K562 (cell line): ENCODE measurements around the gene MRPL28. TPM values are rescaled to one million over a fixed set of nuclear protein-coding genes. Genes with fewer than 3 reads are reported as not detected.

Source experiments
- ATAC-seq: fragments of 200-7000 bp; cut with Tn5 transposase; 3 replicates; pipeline ENCODE4 v1.9.1; 2020; ENCODE audit warnings: moderate library complexity
- BruUV-seq: library from RNA; stranded (reverse); fragments of 400-500 nt; replicated peaks from 2 replicates; lab custom pipeline; 2021; lab: Mats Ljungman, UMichigan
- CTCF ChIA-PET: fragments of 300-600 bp; formaldehyde crosslinking; extraction: SDS; loops from one replicate; lab custom pipeline; 2021; ENCODE audit warnings: low intra/inter-chr PET ratio; lab: Yijun Ruan, JAX
- POLR2A ChIA-PET: fragments of 300-600, 350-650 bp; sonication (Branson Sonifier 250); formaldehyde crosslinking; extraction: SDS; loops from one replicate; lab custom pipeline; 2021; ENCODE audit warnings: antibody characterized with exemption, inconsistent platforms; lab: Yijun Ruan, JAX
- DNase-seq, 4 experiments: peaks; one replicate each; pipeline versions ENCODE4 v3.0.0 to v3.0.0-alpha.2; 2011 to 2018; ENCODE audit warnings: low spot score in 3 of 4, mixed read lengths in 3 of 4; ENCODE audit errors: extremely low read depth in 1 of 4
- FAIRE-seq: peaks from 2 replicates; lab custom pipeline; 2011; peaks lifted over from hg19 to GRCh38; lab: Jason Lieb, UNC
- H2AFZ ChIP-seq: 2 replicates; pipeline ENCODE4 v1.6.0; 2011; ENCODE audit warnings: low read depth, low read length, control low read depth, inconsistent platforms
- H3K27ac ChIP-seq: fragments of 200-600 bp; 3 replicates; pipeline ENCODE4 v1.8.0; 2011; ENCODE audit warnings: low read depth, mild to moderate bottlenecking, control low read depth, inconsistent platforms, low read length, moderate library complexity, mixed read lengths; ENCODE audit errors: extremely low read depth
- H3K27me3 ChIP-seq, 2 experiments: fragments of 300-600 bp in 1 of 2; 2 replicates in 1 of 2; 3 replicates in 1 of 2; pipeline versions ENCODE4 v1.6.0 to v1.8.0; 2011; ENCODE audit warnings: inconsistent platforms in 2 of 2, low read length in 2 of 2, mild to moderate bottlenecking in 1 of 2, mixed read lengths in 1 of 2, moderate library complexity in 1 of 2; ENCODE audit not compliant: control insufficient read depth in 2 of 2, insufficient read depth in 2 of 2
- H3K36me3 ChIP-seq: fragments of 300-600 bp; 3 replicates; pipeline ENCODE4 v1.8.0; 2011; ENCODE audit warnings: mild to moderate bottlenecking, low read length, inconsistent platforms; ENCODE audit not compliant: control insufficient read depth, insufficient read depth
- H3K4me1 ChIP-seq, 2 experiments: fragments of 200-600 bp in 1 of 2; replicated peaks in 1 of 2; 2 replicates in 1 of 2; 3 replicates in 1 of 2; pipeline versions ENCODE4 v1.5.1 to v1.8.0; 2011; ENCODE audit warnings: inconsistent platforms in 2 of 2, low read length in 2 of 2, mild to moderate bottlenecking in 1 of 2, mixed read lengths in 1 of 2, moderate library complexity in 1 of 2; ENCODE audit not compliant: control insufficient read depth in 2 of 2, insufficient read depth in 2 of 2
- H3K4me2 ChIP-seq: 2 replicates; pipeline ENCODE4 v1.6.1; 2011; ENCODE audit warnings: low read length, control low read depth, inconsistent platforms, mixed read lengths; ENCODE audit not compliant: insufficient read depth
- H3K4me3 ChIP-seq: fragments of 200-600 bp; sonication (generic), shearing (Covaris generic); 2 replicates; pipeline ENCODE4 v1.5.1; 2016; ENCODE audit warnings: control low read depth, inconsistent platforms
- H3K79me2 ChIP-seq: fragments of 200-600 bp; 3 replicates; pipeline ENCODE4 v1.8.0; 2011; ENCODE audit warnings: low read length, inconsistent platforms; ENCODE audit not compliant: control insufficient read depth, insufficient read depth
- H3K9ac ChIP-seq, 2 experiments: 2 replicates each; pipeline versions ENCODE4 v1.6.0 to v1.6.1; 2011; ENCODE audit warnings: low read depth in 2 of 2, low read length in 2 of 2, control low read depth in 1 of 2, inconsistent platforms in 1 of 2, mild to moderate bottlenecking in 1 of 2, mixed read lengths in 1 of 2; ENCODE audit not compliant: insufficient read depth in 1 of 2
- H3K9me1 ChIP-seq: one replicate; pipeline ENCODE4 v1.6.0; 2011; ENCODE audit warnings: inconsistent platforms, mild to moderate bottlenecking, low read length, moderate library complexity; ENCODE audit not compliant: control insufficient read depth, insufficient read depth
- H3K9me3 ChIP-seq: replicated peaks from 2 replicates; pipeline ENCODE4 v1.5.1; 2011; ENCODE audit warnings: low read depth, low read length, inconsistent platforms; ENCODE audit not compliant: control insufficient read depth, insufficient read depth
- H4K20me1 ChIP-seq: replicated peaks from 2 replicates; pipeline ENCODE4 v1.6.1; 2011; ENCODE audit warnings: low read length, inconsistent platforms, mixed read lengths; ENCODE audit not compliant: control insufficient read depth, insufficient read depth
- CHCHD3 ChIP-seq: fragments of 250-450 bp; sonication (Bioruptor Pico); IDR thresholded peaks from 2 replicates; pipeline ENCODE4 v2.1.2; 2022; ENCODE audit warnings: mild to moderate bottlenecking
- GTF3C2 ChIP-seq: IDR thresholded peaks from 3 replicates; pipeline ENCODE4 v1.6.1; 2011; ENCODE audit warnings: borderline replicate concordance, mild to moderate bottlenecking, moderate library complexity; ENCODE audit not compliant: insufficient read length; ENCODE audit errors: extremely low read depth
- HNRNPL ChIP-seq: fragments of 200-400 bp; formaldehyde crosslinking; IDR thresholded peaks from 2 replicates; pipeline ENCODE4 v1.6.1; 2017; ENCODE audit warnings: low read depth, mild to moderate bottlenecking, low read length
- IRF2 ChIP-seq: sonication (generic); formaldehyde crosslinking; IDR thresholded peaks from 2 replicates; pipeline ENCODE4 v1.8.1; 2022; ENCODE audit warnings: mild to moderate bottlenecking, missing genetic modification reagents
- NBN ChIP-seq: fragments of 450-650 bp; IDR thresholded peaks from 2 replicates; pipeline ENCODE4 v1.6.1; 2016; ENCODE audit warnings: low read depth, mild to moderate bottlenecking
- POLR2AphosphoS5 ChIP-seq: IDR thresholded peaks from 2 replicates; pipeline ENCODE4 v1.6.1; 2011; ENCODE audit warnings: mild to moderate bottlenecking, low read depth, low read length, moderate library complexity; ENCODE audit not compliant: control insufficient read depth, insufficient read depth
- TEAD4 ChIP-seq, 2 experiments: sonication (generic) in 1 of 2; formaldehyde crosslinking in 1 of 2; IDR thresholded peaks; 2 replicates each; pipeline versions ENCODE4 v1.6.1 to v1.8.0; 2012 to 2022; ENCODE audit warnings: borderline replicate concordance in 1 of 2, inconsistent platforms in 1 of 2, low read length in 1 of 2, mild to moderate bottlenecking in 1 of 2, missing genetic modification reagents in 1 of 2
- YY1 ChIP-seq, 3 experiments: IDR thresholded peaks; 2 replicates each; pipeline ENCODE4 v1.6.1; 2011; ENCODE audit warnings: low read length in 2 of 3, mild to moderate bottlenecking in 2 of 3, moderate library complexity in 2 of 3, borderline replicate concordance in 1 of 3, control low read depth in 1 of 3, low read depth in 1 of 3; ENCODE audit not compliant: insufficient read depth in 3 of 3, insufficient replicate concordance in 2 of 3, control insufficient read depth in 1 of 3, insufficient read length in 1 of 3; ENCODE audit errors: extremely low read depth in 1 of 3
- ZFP36 ChIP-seq: fragments of 150-350 bp; IDR thresholded peaks from 2 replicates; pipeline ENCODE4 v1.6.1; 2018; ENCODE audit warnings: low read length, low read depth; ENCODE audit not compliant: partially characterized antibody
- ZNF778 ChIP-seq: fragments of 450-650 bp; formaldehyde crosslinking; IDR thresholded peaks from 2 replicates; pipeline ENCODE4 v1.4.0; 2020; ENCODE audit warnings: mild to moderate bottlenecking, moderate library complexity
- WGBS: fragments of 100-300 bp; shearing (Covaris generic); methylation state at CpG from one replicate; pipeline ENCODE4 v1.1.6; 2016; ENCODE audit warnings: low coverage, mixed read lengths; ENCODE audit not compliant: insufficient coverage; ENCODE audit errors: missing lambda C conversion rate; 5-methylcytosine and 5-hydroxymethylcytosine counted together
- in situ Hi-C: fragments of 300-500 bp; cut with MboI; formaldehyde crosslinking; loops from 4 replicates; pipeline ENCODE4 v1.15.0; 2018; ENCODE audit warnings: inconsistent platforms, mixed read lengths
- intact Hi-C: fragments of 100-400 bp; cut with micrococcal nuclease; formaldehyde crosslinking; loops from 2 replicates; pipeline ENCODE4 v1.14.2; 2022
- polyA plus RNA-seq, 8 experiments: library from polyadenylated mRNA; depleted of rRNA in 4 of 8; stranded (reverse) in 5 of 8; unstranded in 3 of 8; fragments of >200 nt; fragmentation: Nextera tagmentation in 2 of 8; fragmentation: Illumina TruSeq in 1 of 8; extraction: Ambion mirVana in 2 of 8; extraction: Trizol in 1 of 8; gene quantifications; 2 replicates each; pipeline versions ENCODE4 v1.2.1 to v1.2.3, GENCODE V29; 2011 to 2014; ENCODE audit warnings: inconsistent platforms in 1 of 8, missing spikeins in 1 of 8
- total RNA-seq, 7 experiments: library from RNA; depleted of rRNA in 6 of 7; stranded (reverse); fragments of >200 nt in 6 of 7; fragmentation: Illumina TruSeq in 2 of 7; extraction: Trizol in 2 of 7; gene quantifications; 2 replicates each; pipeline versions ENCODE4 v1.2.1 to v1.2.3, GENCODE V29; 2011 to 2021; ENCODE audit warnings: low replicate concordance in 1 of 7

Gene MRPL28
- total and polyA plus RNA-seq, 9 of the 15 experiments (the other 6 are each of a cell fraction or from before 2014, with no cell fraction given): 2.5 to 323 (median 175) TPM

- Histone ChIP-seq H2AFZ (no peak overlapping the region), H4K20me1 (peaks cover 49% of the 10 kb centered on the region; the same call in 1 of the 2 replicates), H3K4me2 (0 out of 2 replicates have a peak overlapping the region, but pooled peaks have one; percentile 74), H3K27ac (no peak overlapping the region), H3K4me1 (peaks cover 24 to 54% of the 10 kb centered on the region in 2 experiments), H3K9me1 (peaks cover 10% of the 10 kb centered on the region), H3K36me3 (peaks cover 24% of the 10 kb centered on the region), H3K27me3 (no peaks in the 10 kb centered on the region), H3K9ac (peak overlapping the region in 1 of 2 experiments; percentile 85; a peak in 2 of 4 replicates), H3K4me3 (no peak overlapping the region), H3K79me2 (peaks cover 86% of the 10 kb centered on the region), H3K9me3 (no peaks in the 10 kb centered on the region)
- no peak for ATAC-seq
- CTCF ChIA-PET: no interaction called here
- BruUV-seq: no TSS peak
- 81% methylated on average over 25 of the region's 28 CpGs for WGBS
- no peak for FAIRE-seq
- POLR2A ChIA-PET: interaction anchor here (0.6 to 1.4 kb wide), 4 partner anchors 10 to 145 kb away, joined by 3 to 4 read pairs (median 4); no protein-coding TSS in a partner anchor
- intact Hi-C loops (no loop called here), in situ Hi-C loops (no loop called here)
- no peak for DNase-seq
- TF ChIP-seq CHCHD3 (no peak), GTF3C2 (no peak), POLR2AphosphoS5 (no peak), TEAD4 (IDR thresholded peaks at IDR 0.05; ENCODE audit: low read length) (no peak), TEAD4 (CRISPR knock-in tag; IDR thresholded peaks at IDR 0.05; ENCODE audit: borderline replicate concordance) (no peak), ZFP36 (no peak), YY1 (IDR thresholded peaks at IDR 0.05; ENCODE audit: borderline replicate concordance in 1 of 3, control insufficient read depth in 1 of 3, extremely low read depth in 1 of 3, insufficient read depth in 3 of 3, insufficient read length in 1 of 3, insufficient replicate concordance in 2 of 3, low read depth in 1 of 3, low read length in 2 of 3) (peak in 1 of 3 experiments; percentile 12), IRF2 (CRISPR knock-in tag) (0 out of 2 replicates have a peak, but pooled peaks have one; percentile 11), ZNF778 (CRISPR knock-in tag) (no peak), HNRNPL (0 out of 2 replicates have a peak, but pooled peaks have one; percentile 35), NBN (no peak)
These were observed 44.8 kb downstream of the MRPL28 start for GRCh38 chr16:325375-326145.
